Hippocampal formation (tissue), 2 donors: ENCODE data around the gene UBE2J2.
A peak's percentile ranks its signal among the peaks of the same experiment; 100 is the strongest.
"Not testable (repeated sequence)": the region's sequence is repeated elsewhere in the genome, so short reads cannot be mapped to it uniquely, and the experiment has no call there.

Experiments used
- DNase-seq, 2 donors: peaks; one replicate each; lab custom pipeline; 2025; lab: John Stamatoyannopoulos, UW

Gene UBE2J2

DNA sequence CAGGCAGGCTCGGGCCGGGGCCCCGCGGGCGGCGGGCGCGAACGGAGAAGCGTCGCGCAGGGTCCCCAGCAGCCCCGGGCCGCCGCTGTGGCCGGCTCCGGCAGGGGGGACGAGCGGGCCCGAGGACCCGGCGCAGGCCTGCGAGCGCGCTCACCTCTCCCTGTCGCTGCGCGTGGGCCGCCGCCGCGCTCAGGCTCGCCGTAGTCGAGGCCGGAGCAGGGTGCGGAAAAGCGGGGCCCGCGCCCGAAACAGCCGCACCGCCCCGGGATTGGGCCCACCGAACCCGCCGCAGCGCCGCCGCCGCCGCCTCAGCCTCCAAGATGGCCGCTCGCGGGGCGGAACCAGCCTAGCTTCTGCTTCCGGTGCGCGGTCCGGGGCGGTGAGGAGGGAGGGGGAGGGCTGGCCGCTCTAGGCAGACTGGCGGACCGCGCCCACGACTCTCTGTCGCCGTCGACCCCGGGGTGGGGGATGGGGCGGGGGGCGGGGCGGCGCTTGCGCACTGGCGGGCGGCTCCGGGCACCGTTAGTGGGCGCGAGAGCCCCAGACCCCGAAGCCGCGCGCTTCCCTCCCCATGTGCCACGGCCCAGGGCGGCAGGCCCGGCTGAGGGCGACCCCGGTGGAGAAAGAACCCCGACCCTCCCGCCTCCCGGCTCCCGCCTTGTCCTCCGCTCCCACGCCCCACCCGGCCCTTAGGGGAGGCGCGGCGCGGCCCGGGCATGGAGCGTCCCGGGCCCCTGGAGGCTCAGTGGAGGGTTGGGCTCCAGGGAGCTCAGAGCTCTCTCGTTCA is at the start of gene UBE2J2:
TSS of gene UBE2J2 (minus strand) at position 343 of the 787 bp plus-strand sequence. CDS start 5,862 bp downstream, outside the sequence.
- DNase-seq = peak; percentile 89 to 92

DNA sequence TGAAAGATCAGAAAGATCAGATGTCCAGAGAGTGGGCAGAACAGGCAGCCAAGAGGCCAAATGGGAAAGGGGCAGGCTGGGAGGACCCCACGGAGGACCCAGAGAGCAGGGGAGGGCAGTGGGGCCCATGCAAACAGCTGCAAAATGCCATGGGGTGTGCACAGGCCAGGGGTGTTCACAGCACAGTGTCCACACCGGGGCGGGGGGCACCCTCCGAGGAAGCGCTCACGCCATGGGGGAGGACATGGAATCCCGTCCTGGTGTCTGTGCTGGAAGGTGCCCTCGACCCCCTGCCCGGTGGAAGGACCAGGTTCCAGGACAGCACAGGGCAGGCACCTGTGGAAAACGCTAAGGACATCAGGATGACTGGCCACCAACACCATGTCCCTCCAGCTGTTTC is 49.3 kb upstream of the UBE2J2 start:
- no peak for DNase-seq

DNA sequence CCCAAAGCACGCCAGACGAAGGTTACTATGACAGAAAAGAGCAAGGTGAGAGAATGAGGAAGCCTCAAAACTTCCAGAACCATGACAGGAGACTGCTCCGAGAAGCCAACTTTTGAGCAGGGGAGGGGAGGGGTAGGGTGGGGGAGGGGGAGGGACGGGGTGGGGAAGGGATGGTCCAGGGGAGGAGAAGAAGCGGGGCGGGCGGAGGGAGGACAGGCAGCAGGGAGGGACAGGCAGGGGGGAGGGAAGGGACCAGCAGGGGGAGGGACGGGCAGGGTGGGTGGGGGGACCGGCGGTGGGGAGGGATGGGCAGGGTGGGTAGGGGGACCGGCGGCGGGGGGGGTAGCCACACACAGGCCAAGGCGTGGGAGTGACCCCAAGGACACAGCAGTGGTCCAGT is 48.8 kb upstream of the UBE2J2 start:
- no peak for DNase-seq

DNA sequence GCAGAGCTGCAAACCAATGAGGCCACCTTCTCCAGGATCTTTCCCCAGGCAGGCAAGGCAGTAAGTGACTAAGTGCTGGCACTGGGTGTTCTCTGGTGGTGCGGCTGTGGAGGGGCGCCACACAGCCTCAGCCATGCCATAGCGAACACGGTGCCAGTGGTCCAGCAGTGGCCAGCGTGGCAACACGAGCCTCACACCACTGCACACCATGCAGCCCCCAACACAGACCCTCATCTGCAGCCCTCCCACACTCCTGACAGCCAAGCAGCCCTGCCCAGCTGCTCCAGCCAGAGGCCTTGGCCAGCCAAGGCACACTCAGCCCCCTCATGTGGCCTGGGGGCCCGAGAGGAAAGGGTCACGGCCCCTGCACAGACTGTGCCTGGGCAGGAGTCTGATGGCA is 47.8 kb upstream of the UBE2J2 start:
- no peak for DNase-seq

DNA sequence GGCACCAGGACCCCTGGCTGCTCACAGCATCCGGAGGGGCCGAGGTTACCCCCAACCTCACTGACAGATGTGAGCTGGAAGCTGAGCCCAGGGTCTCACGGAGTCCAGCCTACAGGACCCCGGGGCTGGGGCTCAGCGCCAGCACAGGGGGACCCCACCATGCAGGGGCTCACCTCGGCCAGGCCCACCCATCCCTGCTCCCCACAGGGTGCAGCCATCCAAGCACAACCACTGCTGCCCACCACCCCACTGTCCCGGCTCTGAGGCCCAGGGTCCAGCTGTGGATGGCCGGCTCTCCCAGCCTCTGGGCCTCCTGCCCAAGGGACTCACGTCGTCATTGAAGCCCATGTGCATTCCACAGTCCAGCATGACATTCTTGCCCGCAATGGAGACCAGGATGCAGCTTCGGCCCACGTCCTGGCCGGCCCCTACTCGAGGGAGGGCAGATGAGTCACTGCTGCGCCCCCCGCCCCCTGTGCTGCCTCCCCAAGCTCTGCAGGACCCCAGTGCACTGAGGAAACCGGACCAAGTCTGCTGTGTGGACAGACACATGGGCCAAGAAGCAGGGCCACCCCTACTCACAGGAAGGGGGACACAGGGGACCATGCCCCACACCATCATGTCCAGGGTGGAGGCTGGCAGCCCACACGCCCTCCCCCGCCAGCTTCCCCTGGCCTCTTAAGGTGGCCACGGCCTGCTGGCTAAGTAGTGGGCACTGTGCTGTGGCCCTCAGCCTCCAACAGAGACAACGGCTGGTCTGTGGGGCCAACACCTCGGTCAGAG is 47.2 kb upstream of the UBE2J2 start:
- DNase-seq = no peak

DNA sequence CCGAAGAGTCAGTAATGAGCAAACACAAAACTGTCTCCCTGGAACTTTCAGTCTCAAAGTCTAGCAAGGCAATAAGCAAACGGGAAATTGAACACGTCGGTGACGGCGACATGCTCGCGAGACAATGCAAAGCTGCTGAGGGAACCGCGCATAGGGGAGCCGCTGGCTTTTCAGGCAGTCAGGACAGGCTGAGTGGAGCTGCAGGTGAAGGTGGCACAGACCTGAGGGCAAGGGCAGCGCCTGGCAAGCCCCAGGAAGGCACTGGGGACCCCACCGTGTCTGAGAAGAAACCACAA is 45.9 kb upstream of the UBE2J2 start:
- no peak for DNase-seq

DNA sequence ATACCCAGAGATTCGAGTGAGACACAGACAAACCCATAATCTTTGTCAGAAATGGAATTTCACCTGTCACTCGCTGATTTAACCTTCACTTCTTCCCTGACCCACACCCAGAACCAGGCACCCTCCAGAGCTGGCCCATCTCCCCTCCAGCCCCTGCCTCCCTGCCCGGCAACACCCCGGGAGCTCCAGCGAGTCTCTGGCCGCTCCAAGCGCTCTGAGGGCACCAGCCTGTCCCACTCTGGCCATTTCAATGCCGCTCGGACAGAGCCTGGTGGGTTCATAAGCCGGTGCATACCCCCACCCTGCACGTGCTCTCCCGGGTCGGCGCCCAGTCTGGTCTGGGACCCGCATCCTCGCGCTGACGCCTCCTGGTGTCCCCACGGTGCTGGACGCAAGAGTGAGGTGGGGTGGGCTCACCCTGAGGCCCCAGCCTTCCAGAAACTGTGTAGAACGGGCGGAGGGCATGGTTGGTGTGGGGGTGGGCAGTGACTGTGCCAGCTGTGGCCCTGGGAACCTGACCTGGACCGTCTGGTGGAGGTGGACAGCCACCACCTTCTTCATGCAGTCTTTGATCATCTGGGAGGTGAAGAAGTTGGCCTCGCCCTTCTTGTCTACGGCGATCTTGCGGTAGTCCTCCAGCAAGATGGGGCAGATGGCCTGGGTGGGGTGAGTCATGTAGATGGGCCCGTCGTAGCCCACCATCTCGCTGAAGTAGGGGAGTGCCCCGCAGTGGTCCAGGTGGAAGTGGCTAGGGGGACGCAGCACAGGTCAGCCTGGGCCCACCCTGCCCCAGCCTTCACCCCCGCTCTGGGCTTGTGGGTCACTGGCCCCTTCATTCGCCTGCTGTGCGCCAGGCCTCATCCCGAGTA is 45.4 kb upstream of the UBE2J2 start:
- no peak for DNase-seq

DNA sequence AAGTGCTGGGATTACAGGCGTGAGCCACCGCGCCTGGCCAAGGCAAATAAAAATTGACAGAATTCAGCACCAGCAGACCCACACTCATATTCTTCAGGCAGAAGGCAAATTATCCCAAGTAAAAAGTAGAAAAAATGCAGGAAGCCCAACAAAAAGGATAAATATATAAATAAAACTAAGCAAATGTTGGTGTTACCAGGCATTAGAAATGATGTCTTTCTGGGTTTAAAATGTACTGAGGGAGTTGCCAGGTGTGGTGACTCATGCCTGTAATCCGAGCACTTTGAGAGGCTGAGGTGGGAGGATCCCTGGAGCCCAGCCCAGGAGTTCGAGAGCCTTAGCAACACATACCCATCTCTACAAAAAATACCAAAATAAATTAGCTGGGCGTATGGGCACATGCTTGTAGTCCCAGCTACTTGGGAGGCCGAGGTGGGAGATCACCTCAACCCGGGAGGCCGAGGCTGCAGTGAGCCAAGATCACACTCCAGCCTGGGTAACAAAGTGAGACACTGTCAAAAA is 44.5 kb upstream of the UBE2J2 start:
- DNase-seq = peak in 1 of 2 donors; percentile 31

DNA sequence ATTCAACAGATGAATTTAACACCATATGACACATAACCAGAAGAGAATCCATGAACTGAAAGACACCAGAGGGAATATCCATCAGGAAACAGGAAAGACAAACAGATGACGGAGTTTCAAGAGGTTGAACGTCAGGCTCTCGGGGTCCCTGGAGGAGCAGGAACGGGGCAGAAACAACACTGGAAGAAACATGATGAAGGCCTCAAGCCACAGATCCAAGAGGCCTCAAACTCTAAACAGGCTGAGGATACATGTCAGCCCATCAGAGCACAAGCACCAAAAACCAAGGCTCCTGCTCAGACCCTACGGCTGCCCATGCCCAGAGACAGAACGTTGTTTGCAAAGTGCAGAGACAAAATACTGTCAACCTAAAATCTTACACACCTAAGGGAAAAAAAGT is 43.8 kb upstream of the UBE2J2 start:
- DNase-seq = no peak

DNA sequence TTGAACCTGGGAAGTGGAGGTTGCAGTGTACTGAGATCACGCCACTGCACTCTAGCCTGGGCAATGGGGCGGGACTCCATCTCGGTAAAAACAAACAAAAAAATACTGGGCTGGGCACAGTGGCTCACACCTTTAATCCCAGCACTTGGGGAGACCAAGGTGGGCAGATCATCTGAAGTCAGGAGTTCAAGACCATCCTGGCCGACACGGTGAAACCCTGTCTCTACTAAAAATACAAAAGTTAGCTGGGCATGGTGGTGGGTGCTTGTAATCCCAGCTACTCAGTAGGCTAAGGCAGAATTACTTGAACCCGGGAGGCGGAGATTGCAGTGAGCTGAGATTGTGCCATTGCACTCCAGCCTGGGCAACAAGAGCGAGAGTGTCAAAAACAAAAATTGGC is 42.5 kb upstream of the UBE2J2 start:
- not testable (repeated sequence) for DNase-seq

DNA sequence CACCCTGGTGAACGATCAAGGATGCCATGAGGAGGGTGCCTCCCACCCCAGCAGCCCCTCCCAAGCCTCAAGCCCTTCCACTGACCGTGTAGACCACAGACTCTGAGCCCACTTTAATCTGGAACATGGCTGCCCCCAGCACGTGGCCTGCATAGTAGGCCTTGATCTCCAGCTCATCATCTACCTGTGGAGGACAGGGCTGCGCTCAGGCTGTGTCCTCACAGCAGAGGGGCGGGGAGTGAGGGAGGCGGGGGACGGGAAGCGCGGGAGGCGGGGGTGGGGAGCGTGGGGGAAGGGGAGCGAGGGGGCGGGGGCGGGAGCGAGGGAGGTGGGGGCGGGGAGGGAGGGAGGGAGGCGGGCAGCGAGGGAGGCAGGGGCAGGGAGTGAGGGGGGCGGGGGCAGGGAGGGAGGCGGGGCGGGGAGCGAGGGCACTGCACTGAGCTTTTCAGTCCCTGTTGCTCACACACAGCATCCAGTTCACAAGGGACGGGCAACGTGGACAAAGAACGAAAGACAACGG is 41.8 kb upstream of the UBE2J2 start:
- DNase-seq = no peak

DNA sequence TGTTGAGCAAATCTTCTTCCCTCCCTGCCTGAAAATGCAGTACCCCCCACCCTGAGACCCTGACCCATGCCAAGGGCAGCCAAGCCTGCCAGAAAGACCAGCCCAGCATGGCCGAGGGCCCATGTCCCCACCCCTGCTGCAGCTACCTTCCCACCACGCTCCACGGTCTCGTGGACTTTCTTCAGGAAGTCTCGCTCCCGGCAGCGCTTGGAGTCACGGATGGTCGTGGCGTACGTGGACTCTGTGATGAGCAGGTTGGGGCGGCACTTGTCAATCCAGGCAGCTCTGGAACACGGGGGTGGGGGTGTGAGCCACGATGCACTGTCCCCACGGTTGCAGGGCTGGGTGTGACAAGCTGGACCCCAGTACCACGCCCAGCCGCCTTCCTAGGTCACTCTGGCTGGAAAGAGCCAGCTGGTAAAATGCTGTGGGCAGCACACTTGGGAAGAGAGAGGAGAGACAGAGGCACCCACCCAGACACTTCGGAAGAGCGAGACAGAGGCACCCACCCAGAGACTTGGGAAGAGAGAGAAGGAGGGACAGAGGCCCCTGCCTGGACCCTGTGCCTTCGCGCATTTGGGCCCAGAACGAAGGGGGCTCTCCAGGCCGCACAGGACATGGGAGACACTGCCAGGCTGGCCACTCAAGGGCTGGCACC is 41.2 kb upstream of the UBE2J2 start:
- no peak for DNase-seq

DNA sequence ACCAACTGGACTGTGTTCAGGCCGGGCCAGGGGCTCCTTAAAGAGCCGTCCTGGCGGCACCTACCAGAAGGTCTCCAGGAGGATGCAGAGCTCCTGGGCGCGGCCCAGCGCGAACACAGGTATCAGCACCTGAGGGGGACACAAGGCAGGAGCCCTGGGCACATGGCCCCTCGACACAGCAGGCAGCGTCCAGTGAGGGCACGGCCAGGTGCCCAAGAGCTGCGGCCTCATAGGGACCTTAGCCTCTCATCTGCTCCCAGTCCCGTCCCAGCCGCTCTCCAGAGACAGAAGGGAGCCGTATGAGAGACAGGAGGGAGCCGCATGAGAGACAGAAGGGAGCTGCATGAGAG is 40.6 kb upstream of the UBE2J2 start:
- no peak for DNase-seq

DNA sequence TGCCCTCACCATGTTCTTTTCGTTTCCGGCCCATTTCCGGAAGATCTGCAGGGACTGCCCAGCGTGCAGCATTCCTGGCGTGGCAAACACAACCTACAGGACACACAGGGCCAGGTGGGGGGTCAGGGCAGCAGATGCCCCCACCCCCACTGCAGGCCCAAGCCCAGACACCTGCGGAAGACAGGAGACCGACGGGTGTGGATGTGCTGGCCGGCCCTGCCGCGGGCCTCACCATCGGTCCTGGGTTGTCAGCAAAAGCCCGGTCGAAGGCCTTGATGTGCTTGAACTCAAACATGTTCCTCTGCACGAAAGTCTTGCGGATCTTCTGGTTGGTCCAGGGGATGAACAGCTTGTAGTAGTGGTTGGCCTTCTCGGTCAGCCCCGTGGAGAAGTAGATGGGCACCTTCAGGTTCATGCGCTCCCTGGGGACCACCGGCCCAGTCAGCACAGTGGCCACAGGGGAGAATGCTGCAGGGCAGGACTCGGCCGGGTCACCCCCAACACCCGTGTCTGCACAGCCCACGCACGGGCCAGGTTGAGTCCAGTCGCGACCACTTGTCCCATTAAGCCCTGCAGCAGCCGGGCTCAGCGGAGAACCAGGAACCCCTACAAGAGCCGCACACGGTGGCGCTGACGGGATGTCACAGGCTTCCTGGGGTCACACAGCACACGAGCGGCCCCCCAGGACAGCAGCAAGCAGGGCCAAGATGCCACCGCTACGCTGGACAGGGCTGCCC is 40.0 kb upstream of the UBE2J2 start:
- no peak for DNase-seq

DNA sequence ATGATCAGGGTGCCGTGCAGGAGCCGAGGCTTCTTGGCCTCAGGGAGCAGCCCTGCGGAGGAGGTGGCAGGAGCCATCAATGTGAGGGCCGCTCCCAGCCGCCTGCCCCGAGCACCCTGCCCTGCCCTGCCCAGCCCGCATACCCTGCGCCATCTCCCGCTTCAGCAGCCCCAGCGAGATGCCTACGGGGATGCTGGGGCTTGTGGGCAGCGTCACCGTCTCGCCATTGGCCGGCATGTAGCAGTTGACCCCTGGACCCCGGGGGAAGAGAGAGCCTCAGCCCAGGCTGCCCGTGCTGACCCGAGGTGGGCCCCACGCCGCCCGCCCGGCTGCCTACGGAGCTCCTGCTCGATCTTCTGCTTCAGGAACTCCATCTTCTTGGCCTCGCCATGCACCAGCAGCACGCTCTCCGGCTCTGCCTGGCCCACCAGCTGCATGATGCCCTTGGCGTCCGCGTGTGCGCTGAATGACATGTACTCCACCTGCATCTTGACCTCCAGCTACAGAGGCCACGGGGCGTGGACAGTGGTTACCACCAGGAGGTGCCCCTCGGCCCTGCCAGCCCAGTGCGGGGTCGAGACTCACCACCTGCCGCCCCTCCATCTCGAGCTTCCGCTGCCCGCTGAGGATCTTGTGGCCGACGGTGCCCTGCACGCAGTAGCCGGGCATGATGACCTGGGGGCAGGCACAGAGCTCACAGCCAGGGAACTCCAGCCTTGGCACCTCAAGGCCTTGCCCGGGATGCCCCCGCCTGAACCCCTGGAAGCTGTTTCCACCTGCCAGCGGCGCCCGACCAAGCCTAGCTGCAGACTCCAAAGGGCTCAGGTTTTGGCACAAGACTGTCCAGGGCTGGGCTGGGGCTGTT is 39.0 kb upstream of the UBE2J2 start:
- no peak for DNase-seq

DNA sequence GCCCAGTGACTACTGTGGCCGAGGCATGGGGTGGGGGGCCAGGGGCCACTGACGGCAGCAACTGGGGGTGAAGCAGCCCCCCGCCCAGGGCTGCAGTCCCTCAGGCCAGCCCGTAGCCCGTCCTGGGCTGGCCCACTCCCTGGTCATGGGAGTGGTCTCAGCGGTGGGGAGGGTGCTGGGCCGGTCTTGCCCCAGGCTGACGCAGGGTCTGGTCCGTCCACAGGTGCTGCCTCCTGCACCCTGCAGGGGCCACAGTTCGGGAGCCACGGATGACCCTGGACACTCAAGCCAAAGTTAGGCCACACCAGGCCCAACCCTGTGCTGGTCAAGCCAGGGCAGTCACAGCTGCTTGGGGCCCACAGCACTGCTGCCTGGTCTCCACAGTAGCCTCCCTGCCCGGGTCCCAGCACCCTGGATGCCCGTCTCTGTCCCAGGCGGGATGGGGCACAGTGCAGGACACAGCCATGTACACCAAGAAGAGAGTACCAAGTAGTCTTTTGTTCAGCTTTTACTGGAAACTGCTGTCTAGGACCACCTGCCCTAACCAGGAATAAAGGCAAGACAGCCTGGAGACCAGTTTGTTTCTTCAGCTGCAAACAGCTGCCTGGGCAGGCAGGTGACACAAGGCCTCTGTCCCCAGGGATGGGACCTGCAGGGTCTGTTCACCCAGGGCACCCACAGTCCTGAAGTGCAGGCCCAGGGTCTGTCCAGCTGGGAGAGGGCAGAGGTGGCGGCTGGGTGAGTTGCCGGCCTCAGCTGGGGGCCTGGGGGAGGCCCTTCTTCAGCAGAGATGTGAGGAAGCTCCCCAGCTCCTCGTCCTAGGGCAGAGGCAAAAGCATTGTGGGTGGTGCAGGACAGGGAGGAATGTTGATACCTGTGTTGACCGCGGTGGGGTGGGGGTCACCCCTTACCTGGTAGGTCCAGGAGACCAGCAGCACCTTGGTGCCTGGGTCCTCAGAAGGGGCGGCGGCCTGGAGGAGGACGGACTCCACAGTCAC is 37.8 kb upstream of the UBE2J2 start:
- DNase-seq = no peak

DNA sequence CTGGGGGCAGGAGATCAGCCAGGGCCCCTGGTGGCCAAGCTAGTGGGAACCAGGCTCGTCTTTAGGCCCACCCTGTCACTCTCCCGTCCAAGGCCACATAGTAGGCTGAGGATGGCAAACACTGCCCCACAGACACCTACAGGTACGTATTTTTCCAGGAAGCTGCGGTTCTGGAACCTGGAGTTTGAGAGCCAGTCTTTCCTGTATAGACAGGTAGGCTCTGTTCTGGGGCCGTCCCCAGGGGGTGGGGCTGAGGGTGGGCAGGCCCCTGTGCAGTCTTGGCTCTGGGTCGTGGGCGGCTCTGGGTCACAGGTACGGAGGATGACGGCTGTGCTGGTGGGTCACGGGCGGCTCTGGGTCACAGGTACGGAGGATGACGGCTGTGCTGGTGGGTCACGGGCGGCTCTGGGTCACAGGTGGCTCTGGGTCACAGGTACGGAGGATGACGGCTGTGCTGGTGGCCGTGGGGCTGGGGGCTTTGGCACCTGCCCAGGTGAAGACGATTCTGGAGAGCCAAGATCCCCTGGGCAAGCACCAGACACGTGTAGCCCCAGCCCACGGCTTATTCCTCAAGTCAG is 36.9 kb upstream of the UBE2J2 start:
- no peak for DNase-seq

DNA sequence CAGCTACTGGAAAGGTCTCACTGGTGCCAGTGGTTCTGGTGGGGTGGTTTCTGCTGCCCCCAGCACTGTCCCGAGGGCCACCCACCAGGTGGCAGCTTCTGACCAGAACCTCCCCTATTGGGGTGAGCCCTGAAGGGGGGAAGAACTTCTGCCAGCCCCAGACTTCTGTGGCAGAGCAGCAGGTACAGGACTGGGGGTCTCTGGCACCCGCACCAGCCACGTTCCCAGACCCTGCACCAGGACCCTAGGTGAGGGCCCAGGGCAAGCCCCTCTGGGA is 36.4 kb upstream of the UBE2J2 start:
- DNase-seq = no peak
